ENCODE results near the gene FAM184A.
"Not testable (repeated sequence)": the region's sequence is repeated elsewhere in the genome, so short reads cannot be mapped to it uniquely, and the experiment has no call there.

FAM184A gene

DNA sequence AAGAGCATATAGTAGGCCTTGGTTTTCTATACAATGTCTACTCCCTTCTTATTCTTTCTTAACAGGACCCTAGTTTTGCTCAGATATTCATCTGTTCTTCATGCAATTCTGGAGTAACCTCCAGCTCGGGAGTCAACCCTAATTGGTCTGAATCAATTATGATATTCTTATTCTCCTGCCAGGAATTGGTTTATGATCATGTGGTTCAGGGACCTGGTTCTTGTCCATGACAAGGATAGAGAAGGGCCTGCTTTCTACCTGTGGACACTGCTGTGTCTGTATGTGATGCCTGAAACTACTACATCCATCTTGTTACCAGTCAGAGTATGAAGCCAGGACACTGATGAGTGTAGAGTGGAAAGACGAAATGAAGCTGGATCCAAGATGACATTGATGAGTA lies 24.4 kb upstream of the FAM184A start:
- DNase-seq (ENCODE audit: insufficient read length, low spot score) = no peak

DNA sequence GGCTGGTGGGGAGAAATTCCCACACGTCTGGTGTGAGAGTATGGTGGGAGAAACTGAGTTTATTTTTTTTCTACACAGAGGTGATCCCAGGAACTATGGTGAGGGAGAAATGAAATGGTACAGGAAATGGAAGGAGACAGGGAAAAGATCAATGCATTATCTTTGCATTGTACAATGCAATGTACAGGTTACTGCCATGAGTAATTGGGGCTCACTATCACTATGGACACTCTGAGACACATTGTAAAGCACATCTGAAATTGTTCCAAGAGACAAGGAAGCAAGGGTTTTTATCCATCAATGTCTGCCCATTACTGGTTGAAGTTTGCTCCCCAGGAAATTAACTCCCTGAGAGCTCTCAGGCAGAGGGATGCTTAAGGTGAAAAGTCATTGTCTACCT lies 21.7 kb upstream of the FAM184A start:
- DNase-seq (ENCODE audit: insufficient read length, low spot score) (no peak), FAIRE-seq (no peak)

More for the DNA sequence above, 24.4 kb upstream of the FAM184A start:
- no peak for FAIRE-seq

GRCh38 chr6:119097815-119098361 lies 19.4 kb upstream of the FAM184A start:
- not testable (repeated sequence) for FAIRE-seq; DNase-seq (ENCODE audit: insufficient read length, low spot score)

- FAIRE-seq (no peak), DNase-seq (ENCODE audit: insufficient read length, low spot score) (no peak)
Observed at GRCh38 chr6:119096721-119097565, 18.5 kb upstream of the FAM184A start.

DNA sequence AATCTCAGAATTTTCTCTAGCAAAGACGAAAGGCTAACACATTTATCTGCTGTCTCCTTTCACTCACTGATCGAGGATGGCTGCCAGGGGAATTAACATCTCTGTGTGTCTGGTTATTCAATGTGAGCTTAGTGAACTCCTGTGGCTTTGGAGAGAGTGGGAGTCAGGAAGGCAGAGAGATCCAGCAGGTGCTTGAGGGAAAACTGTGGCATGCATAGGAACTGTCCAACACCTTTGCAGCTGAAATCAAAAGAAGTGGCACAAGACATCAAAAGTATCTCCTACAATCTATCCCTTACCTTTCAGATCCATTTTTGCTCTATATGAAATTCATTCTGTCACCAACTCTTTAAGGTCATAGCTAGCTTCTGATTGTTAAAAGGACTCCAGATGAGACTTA lies 11.8 kb upstream of the FAM184A start:
- no peak for DNase-seq (ENCODE audit: insufficient read length, low spot score)

DNA sequence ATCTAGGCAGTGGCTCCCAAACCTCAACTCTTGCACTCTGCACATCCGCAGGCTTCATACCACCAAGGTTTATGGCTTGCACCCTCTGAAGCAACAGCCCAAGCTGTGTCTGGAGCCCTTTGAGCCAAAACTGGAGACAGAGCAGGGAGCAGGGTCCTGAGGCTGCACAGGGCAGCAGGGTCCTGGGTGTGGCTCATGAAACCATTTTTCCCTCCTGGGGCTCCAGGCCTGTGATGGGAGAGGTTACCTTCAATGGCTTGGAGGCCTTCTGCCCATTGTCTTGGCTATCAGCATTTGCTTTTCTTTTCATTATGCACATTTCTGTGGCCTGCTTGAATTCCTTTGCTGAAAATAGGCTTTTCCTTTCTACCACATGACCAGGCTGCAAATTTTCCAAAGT lies 6.3 kb upstream of the FAM184A start:
- no peak for DNase-seq (ENCODE audit: insufficient read length, low spot score)
- FAIRE-seq = no peak

More for the DNA sequence above, 11.8 kb upstream of the FAM184A start:
- no peak for FAIRE-seq

DNA sequence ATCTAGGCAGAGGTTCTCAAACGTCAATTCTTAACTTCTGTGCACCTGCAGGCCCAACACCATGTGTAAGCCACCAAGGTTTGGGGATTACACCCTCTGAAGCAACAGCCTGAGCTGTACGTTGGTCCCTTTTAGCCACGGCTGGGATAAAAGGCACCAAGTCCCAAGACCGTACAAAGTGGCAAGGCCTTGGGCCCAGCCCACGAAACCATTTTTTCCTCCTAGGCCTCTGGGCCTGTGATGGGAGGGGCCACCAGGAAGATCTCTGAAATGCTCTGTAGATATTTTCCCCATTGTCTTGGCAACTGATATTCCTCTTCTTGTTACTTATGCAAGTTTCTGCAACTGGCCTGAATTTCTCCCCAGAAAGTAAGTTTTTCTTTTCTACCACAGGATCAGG lies 4.5 kb upstream of the FAM184A start:
- DNase-seq (ENCODE audit: insufficient read length, low spot score) (no peak), FAIRE-seq (no peak)

DNA sequence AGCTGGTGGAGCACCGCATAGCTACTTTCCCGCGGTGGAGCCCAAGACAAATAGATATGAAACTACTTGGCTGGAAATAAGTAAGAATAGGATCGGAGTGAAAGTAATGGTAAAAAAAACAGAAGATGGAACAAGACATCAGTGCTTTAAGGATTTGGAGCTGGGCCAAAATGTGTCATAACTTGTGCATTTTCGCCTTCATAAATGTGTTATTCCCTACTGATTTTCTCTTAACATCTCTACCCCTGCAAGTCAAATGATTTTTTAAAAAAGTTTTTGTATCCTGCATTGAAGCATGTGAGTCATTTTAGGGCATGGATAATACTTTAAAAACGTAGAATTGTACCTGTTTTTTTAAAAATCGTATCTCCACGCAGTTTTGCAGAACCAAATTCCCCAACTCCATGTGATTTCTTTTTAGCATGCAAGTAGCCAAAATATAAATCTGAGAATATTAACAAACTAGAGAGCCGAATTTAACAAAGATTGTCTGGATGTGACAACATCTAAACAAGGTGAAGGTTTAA lies 882 bp upstream of the FAM184A start:
- no peak for DNase-seq (ENCODE audit: insufficient read length, low spot score)
- peak; percentile 49 for FAIRE-seq

GRCh38 chr6:119077643-119078375 lies 655 bp downstream of the FAM184A start:
- DNase-seq (ENCODE audit: insufficient read length, low spot score) (peak; percentile 13), FAIRE-seq (no peak)

GRCh38 chr6:119077391-119077642 lies 1.1 kb downstream of the FAM184A start:
- no peak for FAIRE-seq
- no peak for DNase-seq (ENCODE audit: insufficient read length, low spot score)

DNA sequence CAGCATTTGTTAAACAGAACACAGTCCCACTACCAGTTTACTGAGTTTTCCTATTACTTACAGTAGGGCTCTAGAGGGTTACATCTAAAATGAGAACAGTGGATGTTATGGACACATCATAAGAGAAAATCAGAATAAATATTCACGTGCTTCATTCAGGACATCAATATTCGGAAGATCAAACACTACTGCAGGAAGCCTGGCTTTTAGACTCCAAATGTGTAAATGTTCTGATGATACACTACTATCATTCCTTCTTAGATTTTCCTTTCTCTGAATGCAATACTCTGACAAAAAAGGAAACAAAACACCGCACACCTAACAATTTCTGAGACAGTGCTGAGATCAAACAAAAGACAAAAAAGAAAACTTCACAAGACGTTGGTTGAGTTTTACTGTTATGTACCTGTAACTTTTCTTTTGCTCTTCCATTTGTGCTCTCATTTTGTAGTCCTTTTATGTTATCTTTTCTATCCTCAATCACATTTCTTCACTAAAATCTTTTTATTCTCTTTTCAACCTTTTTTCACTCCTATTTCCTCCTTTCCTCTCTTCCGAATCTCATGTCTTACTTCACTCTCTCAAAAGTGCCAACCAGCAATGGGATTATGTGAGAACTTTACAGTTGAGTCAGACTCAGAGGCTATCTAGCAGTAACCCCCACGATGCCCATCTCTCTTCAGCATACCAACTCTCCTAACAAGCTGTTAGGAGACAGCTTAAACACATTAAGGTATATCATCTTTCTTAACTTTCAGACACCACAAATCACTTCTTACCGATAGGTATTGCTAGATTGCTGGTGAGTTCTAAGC lies 1.7 kb downstream of the FAM184A start:
- DNase-seq (ENCODE audit: insufficient read length, low spot score) (no peak), FAIRE-seq (no peak)

- FAIRE-seq (no peak), DNase-seq (ENCODE audit: insufficient read length, low spot score) (no peak)
Observed at GRCh38 chr6:119076173-119076572, 2.3 kb downstream of the FAM184A start.

GRCh38 chr6:119075200-119075981 lies 3.1 kb downstream of the FAM184A start:
- DNase-seq (ENCODE audit: insufficient read length, low spot score) (no peak), FAIRE-seq (no peak)

DNA sequence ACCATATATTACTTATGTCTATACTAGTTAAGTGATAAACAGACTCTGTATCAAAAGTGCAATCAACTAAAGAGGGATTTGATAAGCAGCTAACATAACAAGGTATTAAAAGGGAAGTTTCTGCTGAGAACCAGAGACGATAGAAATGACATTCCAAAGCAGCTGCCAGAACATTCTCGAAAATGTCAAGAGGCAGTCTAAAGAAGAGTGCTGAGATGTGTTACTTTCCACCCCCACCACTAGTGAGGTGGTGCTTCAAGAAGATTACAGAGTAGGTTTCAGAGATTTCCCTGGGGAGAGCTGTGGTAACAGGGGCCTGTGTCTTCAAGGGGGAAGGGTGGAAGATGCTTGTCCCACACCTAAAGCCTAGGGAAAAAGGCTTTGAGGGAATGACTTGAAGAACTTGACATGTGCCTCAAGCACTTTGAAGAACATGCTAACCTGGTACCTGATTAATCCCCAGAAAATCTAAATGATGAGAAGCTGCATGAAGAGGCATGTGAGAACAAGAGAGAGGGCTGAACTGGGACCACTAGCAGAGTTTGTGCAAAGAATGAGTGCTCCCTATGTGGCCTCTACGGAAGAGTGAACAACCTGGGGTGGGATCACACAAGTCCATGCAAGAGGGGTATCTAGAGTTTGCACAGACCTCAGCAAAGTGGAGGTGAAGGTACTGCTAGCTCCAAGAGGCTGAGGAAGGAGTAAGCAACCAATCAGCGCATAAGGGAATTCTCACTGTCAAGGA lies 5.0 kb downstream of the FAM184A start:
- no peak for FAIRE-seq
- no peak for DNase-seq (ENCODE audit: insufficient read length, low spot score)

DNA sequence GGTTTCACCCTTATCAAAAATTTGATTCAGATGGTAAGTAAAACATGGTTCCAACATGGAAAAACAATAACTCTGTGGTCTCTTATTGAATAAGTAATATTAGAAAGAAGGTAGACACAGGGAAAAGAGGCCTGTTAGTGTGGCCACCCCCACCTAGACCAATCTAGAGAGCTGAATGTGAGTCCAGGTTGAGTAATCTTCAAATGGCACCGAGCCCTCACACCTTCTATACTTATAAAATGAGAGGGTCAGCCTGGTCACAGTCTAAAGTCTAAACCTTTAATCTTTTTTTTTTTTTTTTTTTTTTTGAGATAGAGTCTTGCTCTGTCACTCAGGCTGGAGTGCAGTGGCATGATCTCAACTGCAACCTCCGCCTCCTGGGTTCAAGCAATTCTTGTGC lies 6.9 kb downstream of the FAM184A start:
- DNase-seq (ENCODE audit: insufficient read length, low spot score) (no peak), FAIRE-seq (no peak)

DNA sequence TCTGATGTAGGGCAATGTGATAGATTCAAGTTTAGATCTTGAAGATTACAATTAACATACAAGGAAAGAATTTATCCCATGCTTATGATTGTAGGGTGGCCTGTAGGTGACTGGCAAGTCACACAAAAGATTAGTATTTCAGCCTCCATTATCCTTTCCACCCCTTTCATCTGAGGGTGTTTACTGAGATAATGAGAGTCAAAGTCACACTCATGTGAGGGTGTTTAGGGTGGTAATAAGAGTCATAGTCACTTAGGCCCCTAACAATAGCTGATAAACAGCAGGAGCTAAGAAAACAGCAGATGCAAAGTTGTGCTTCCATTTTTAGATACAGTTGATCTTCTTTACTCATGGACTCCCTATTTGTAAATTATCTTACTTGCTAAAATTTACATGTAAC lies 11.4 kb downstream of the FAM184A start:
- DNase-seq (ENCODE audit: insufficient read length, low spot score) (no peak), FAIRE-seq (no peak)

- no peak for DNase-seq (ENCODE audit: insufficient read length, low spot score)
- no peak for FAIRE-seq
Observed at GRCh38 chr6:119066517-119066916, 11.9 kb downstream of the FAM184A start.

GRCh38 chr6:119065955-119066354 lies 12.5 kb downstream of the FAM184A start:
- DNase-seq (ENCODE audit: insufficient read length, low spot score) (no peak), FAIRE-seq (no peak)

DNA sequence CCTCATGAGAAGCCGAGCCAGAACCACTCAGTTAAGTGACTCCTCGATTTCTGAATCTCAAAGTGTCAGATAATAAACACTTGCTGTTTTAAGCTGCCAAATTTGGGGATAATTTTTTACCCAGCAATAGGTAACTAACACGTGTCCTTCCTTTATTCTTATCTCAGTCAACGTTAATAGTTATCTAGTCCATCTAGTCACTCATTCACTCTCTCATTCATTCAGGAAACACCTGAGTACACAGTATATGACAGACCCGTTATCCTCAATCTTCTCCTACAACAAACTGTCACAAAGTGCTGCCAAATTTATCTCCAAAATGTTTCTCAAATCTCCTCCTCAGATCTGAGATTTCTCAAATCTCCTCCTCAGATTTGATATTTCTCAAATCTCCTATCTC lies 13.1 kb downstream of the FAM184A start:
- DNase-seq (ENCODE audit: insufficient read length, low spot score) (no peak), FAIRE-seq (no peak)
